B cell (primary cell): ENCODE results near the gene IRAK2. TPM values are rescaled to one million over a fixed set of nuclear protein-coding genes. Genes with fewer than 3 reads are reported as not detected.

Experiments used
- ATAC-seq: fragments of 200-7000 bp; cut with Tn5 transposase; one replicate; pipeline ENCODE4 v1.10.0; 2021; ENCODE audit warnings: low read depth, mild to moderate bottlenecking, moderate number of reproducible peaks, moderate library complexity
- CTCF ChIA-PET: fragments of 350-600 bp; sonication (Branson Sonifier 250); formaldehyde crosslinking; loops from one replicate; lab custom pipeline; 2021; ENCODE audit warnings: antibody characterized with exemption, inconsistent platforms; lab: Charles Lee
- POLR2A ChIA-PET: fragments of 350-600 bp; sonication (Branson Sonifier 250); formaldehyde crosslinking; loops from one replicate; lab custom pipeline; 2021; ENCODE audit warnings: antibody characterized with exemption; lab: Charles Lee
- DNase-seq: peaks from one replicate; pipeline ENCODE4 v3.0.0; 2013
- H2AFZ ChIP-seq: 2 replicates; pipeline ENCODE4 v1.6.1; 2012; ENCODE audit warnings: mild to moderate bottlenecking, low read depth, low read length; ENCODE audit not compliant: insufficient read depth, poor library complexity, severe bottlenecking
- H3K27ac ChIP-seq, 2 donors: 1 replicate in 1 of 2; 2 replicates in 1 of 2; pipeline ENCODE4 v1.5.1; 2012 to 2013; ENCODE audit warnings: low read length in 2 of 2, mild to moderate bottlenecking in 2 of 2, moderate library complexity in 1 of 2
- H3K27me3 ChIP-seq, 4 experiments: fragments of 200-600 bp in 1 of 4; sonication (generic) in 1 of 4; replicated peaks in 1 of 4; 1 replicate in 2 of 4; 2 replicates in 2 of 4; pipeline versions ENCODE4 v1.6.1 to v1.7.0; 2013 to 2016; ENCODE audit warnings: low read length in 3 of 4, mild to moderate bottlenecking in 2 of 4, mixed read lengths in 1 of 4, moderate library complexity in 1 of 4; ENCODE audit not compliant: insufficient read depth in 4 of 4, control insufficient read depth in 3 of 4; ENCODE audit errors: control extremely low read depth in 1 of 4
- H3K36me3 ChIP-seq, 2 experiments: replicated peaks in 1 of 2; 1 replicate in 1 of 2; 2 replicates in 1 of 2; pipeline versions ENCODE4 v1.6.1 to v1.7.1; 2013; ENCODE audit warnings: low read length in 1 of 2; ENCODE audit not compliant: insufficient read depth in 2 of 2, control insufficient read depth in 1 of 2; ENCODE audit errors: control extremely low read depth in 1 of 2, extremely low read depth in 1 of 2
- H3K4me1 ChIP-seq, 2 donors: fragments of 200-600 bp in 1 of 2; sonication (generic) in 1 of 2; 1 replicate in 1 of 2; 2 replicates in 1 of 2; pipeline versions ENCODE4 v1.5.1 to v1.6.1; 2013 to 2017; ENCODE audit warnings: low read length in 2 of 2; ENCODE audit not compliant: control insufficient read depth in 2 of 2, insufficient read depth in 2 of 2
- H3K4me2 ChIP-seq: replicated peaks from 2 replicates; pipeline ENCODE3; 2012; ENCODE audit warnings: mild to moderate bottlenecking, low read depth, low read length; ENCODE audit not compliant: poor library complexity, severe bottlenecking
- H3K4me3 ChIP-seq, 5 experiments: fragments of 200-600 bp in 1 of 5; sonication (generic) in 1 of 5; 1 replicate in 3 of 5; 2 replicates in 2 of 5; pipeline versions ENCODE4 v1.5.1 to v1.7.0; 2011 to 2016; ENCODE audit warnings: low read length in 4 of 5, mild to moderate bottlenecking in 4 of 5, low read depth in 2 of 5, control low read depth in 1 of 5, moderate library complexity in 1 of 5; ENCODE audit not compliant: insufficient read depth in 1 of 5; ENCODE audit errors: control extremely low read depth in 1 of 5, extremely low read depth in 1 of 5
- H3K79me2 ChIP-seq: fragments of 200-600 bp; sonication (generic); one replicate; pipeline ENCODE4 v1.6.0; 2016; ENCODE audit warnings: low read length; ENCODE audit not compliant: control insufficient read depth, insufficient read depth
- H3K9ac ChIP-seq: fragments of 200-600 bp; sonication (generic); 2 replicates; pipeline ENCODE4 v1.6.1; 2017; ENCODE audit warnings: mild to moderate bottlenecking, low read length, moderate library complexity
- H3K9me3 ChIP-seq, 3 donors: one replicate each; pipeline versions ENCODE4 v1.6.1 to v1.7.1; 2013; ENCODE audit warnings: low read length in 2 of 3; ENCODE audit not compliant: control insufficient read depth in 2 of 3, insufficient read depth in 1 of 3; ENCODE audit errors: control extremely low read depth in 1 of 3
- H4K20me1 ChIP-seq: 2 replicates; pipeline ENCODE4 v1.6.0; 2012; ENCODE audit warnings: mild to moderate bottlenecking, low read length; ENCODE audit not compliant: insufficient read depth, control insufficient read depth, poor library complexity, severe bottlenecking
- H3K27ac Mint-ChIP-seq: one replicate; pipeline ENCODE4 v1.8.0; 2021; ENCODE audit warnings: mixed read lengths
- H3K27me3 Mint-ChIP-seq: one replicate; pipeline ENCODE4 v1.8.0; 2021; ENCODE audit warnings: mixed read lengths
- H3K4me1 Mint-ChIP-seq: one replicate; pipeline ENCODE4 v1.8.0; 2021; ENCODE audit warnings: mixed read lengths
- H3K4me3 Mint-ChIP-seq: one replicate; pipeline ENCODE4 v1.8.0; 2021; ENCODE audit warnings: mixed read lengths
- H3K9me3 Mint-ChIP-seq: one replicate; pipeline ENCODE4 v1.8.0; 2022; ENCODE audit warnings: mixed read lengths; ENCODE audit not compliant: insufficient read depth
- CTCF ChIP-seq: fragments of 200-600 bp; IDR thresholded peaks from one replicate; pipeline ENCODE4 v1.8.0; 2022; ENCODE audit warnings: antibody characterized with exemption, mild to moderate bottlenecking
- EZH2 ChIP-seq: IDR thresholded peaks from 2 replicates; pipeline ENCODE4 v1.6.1; 2012; ENCODE audit warnings: borderline replicate concordance, low read depth, mild to moderate bottlenecking, moderate library complexity, low read length; ENCODE audit not compliant: insufficient read depth, poor library complexity, severe bottlenecking
- WGBS: methylation state at CpG from one replicate; pipeline ENCODE4 v1.1.5; 2013; ENCODE audit warnings: missing lambda C conversion rate; ENCODE audit not compliant: insufficient coverage; 5-methylcytosine and 5-hydroxymethylcytosine counted together
- intact Hi-C: fragments of 100-400 bp; cut with micrococcal nuclease; formaldehyde crosslinking; loops from one replicate; pipeline ENCODE4 v1.10.0; 2022
- polyA plus RNA-seq: library from polyadenylated mRNA; depleted of rRNA; stranded (reverse); fragments of >200 nt; gene quantifications from 2 replicates; pipeline ENCODE4 v1.2.3, GENCODE V29; 2012
- total RNA-seq, 2 donors: library from RNA; stranded (reverse); fragments of 120-200 nt in 1 of 2; gene quantifications; 1 replicate in 1 of 2; 2 replicates in 1 of 2; pipeline versions ENCODE4 v1.2.3 to v1.2.4, GENCODE V29; 2013 to 2022

The IRAK2 gene
- total and polyA plus RNA-seq, 2 donors (not counting 1 experiment from before 2014, with no cell fraction given) = 11.8 to 23.2 TPM

GRCh38 chr3:10166213-10166604 is 1.5 kb downstream of the IRAK2 start:
- H3K36me3 ChIP-seq = peaks cover 0 to 5% of the 10 kb centered on the region in 2 experiments
- no peaks in the 10 kb centered on the region for H4K20me1 ChIP-seq
- Mint-ChIP-seq H3K4me1 (peaks cover 51% of the 10 kb centered on the region), H3K27me3 (no peaks in the 10 kb centered on the region), H3K27ac (peak overlapping the region; percentile 68), H3K9me3 (no peaks in the 10 kb centered on the region), H3K4me3 (peak overlapping the region; percentile 80)
- peaks cover 0 to 15% (median 8%) of the 10 kb centered on the region in 3 donors for H3K9me3 ChIP-seq
- no peak for ATAC-seq
- no peak overlapping the region for H3K9ac ChIP-seq
- peak overlapping the region in 1 of 5 experiments; percentile 29 for H3K4me3 ChIP-seq
- no peak overlapping the region for H2AFZ ChIP-seq
- TF ChIP-seq EZH2 (no peak), CTCF (no peak)
- peaks cover 29 to 58% of the 10 kb centered on the region in 2 donors for H3K4me1 ChIP-seq
- no peak overlapping the region for H3K27ac ChIP-seq
- H3K79me2 ChIP-seq = peaks cover 62% of the 10 kb centered on the region
- ChIA-PET POLR2A (no interaction called here), CTCF (interaction anchor here (0.7 to 7.9 kb wide), 6 partner anchors 17 to 60 kb away, joined by 3 to 59 read pairs (median 11); partner anchors contain the start of gene VHL)
- no peak for DNase-seq
- intact Hi-C loops = no loop called here
- peak overlapping the region; percentile 43 for H3K4me2 ChIP-seq
- WGBS = 100% methylated on average over 5 of the region's 5 CpGs
- no peaks in the 10 kb centered on the region for H3K27me3 ChIP-seq

GRCh38 chr3:10169000-10169496 is 4.3 kb downstream of the IRAK2 start:
- Histone ChIP-seq H4K20me1 (no peaks in the 10 kb centered on the region), H2AFZ (no peak overlapping the region), H3K4me2 (no peak overlapping the region), H3K79me2 (peaks cover 70% of the 10 kb centered on the region), H3K36me3 (peaks cover 0 to 7% of the 10 kb centered on the region in 2 experiments), H3K27me3 (no peaks in the 10 kb centered on the region), H3K4me3 (no peak overlapping the region), H3K4me1 (peaks cover 25 to 63% of the 10 kb centered on the region in 2 donors), H3K9ac (no peak overlapping the region), H3K27ac (no peak overlapping the region), H3K9me3 (peaks cover 0 to 15% (median 8%) of the 10 kb centered on the region in 3 donors)
- TF ChIP-seq EZH2 (no peak), CTCF (no peak)
- ATAC-seq = no peak
- intact Hi-C loops = no loop called here
- Mint-ChIP-seq H3K27me3 (no peaks in the 10 kb centered on the region), H3K4me1 (peaks cover 55% of the 10 kb centered on the region), H3K27ac (no peak overlapping the region), H3K9me3 (no peaks in the 10 kb centered on the region), H3K4me3 (no peak overlapping the region)
- ChIA-PET POLR2A (no interaction called here), CTCF (interaction anchor here (3.7 kb wide), 1 partner anchor 22 kb away, joined by 20 read pairs; no protein-coding TSS in a partner anchor)
- 83% methylated on average over 6 of the region's 8 CpGs for WGBS
- DNase-seq = no peak
